Activated CD4-positive, alpha-beta T cell treated with anti-CD3 and anti-CD28 coated beads for 24 hours (primary cell): ENCODE data around the gene CCDC192.
"Not testable (repeated sequence)": the region's sequence is repeated elsewhere in the genome, so short reads cannot be mapped to it uniquely, and the experiment has no call there.

Source experiments
- DNase-seq, 2 donors: peaks; one replicate each; pipeline ENCODE4 v3.0.0-alpha.2; 2020; ENCODE audit warnings: low read depth in 2 of 2

The CCDC192 gene

GRCh38 chr5:127702926-127703561 lies at the start of gene CCDC192:
Gene CCDC192 (plus strand): TSS chr5:127703391. CDS start chr5:127703446, 55 bp downstream.
- DNase-seq = no peak

GRCh38 chr5:127656825-127657224 lies 46.4 kb upstream of the CCDC192 start:
- no peak for DNase-seq

- DNase-seq = no peak
These were observed 43.0 kb upstream of the CCDC192 start for GRCh38 chr5:127660047-127660733.

GRCh38 chr5:127664093-127664492 lies 39.1 kb upstream of the CCDC192 start:
- no peak for DNase-seq

- DNase-seq = no peak
These were observed 37.5 kb upstream of the CCDC192 start for GRCh38 chr5:127665641-127666040.

GRCh38 chr5:127666043-127666716 lies 37.0 kb upstream of the CCDC192 start:
- no peak for DNase-seq

GRCh38 chr5:127667926-127668325 lies 35.3 kb upstream of the CCDC192 start:
- no peak for DNase-seq

GRCh38 chr5:127671218-127671617 lies 32.0 kb upstream of the CCDC192 start:
- DNase-seq = no peak

- no peak for DNase-seq
These were observed 29.9 kb upstream of the CCDC192 start for GRCh38 chr5:127673117-127673800.

GRCh38 chr5:127676951-127677350 lies 26.2 kb upstream of the CCDC192 start:
- DNase-seq = not testable (repeated sequence)

GRCh38 chr5:127679691-127680330 lies 23.4 kb upstream of the CCDC192 start:
- DNase-seq = not testable (repeated sequence)

- DNase-seq = no peak
These were observed 22.6 kb upstream of the CCDC192 start for GRCh38 chr5:127680595-127680994.

GRCh38 chr5:127683008-127683407 lies 20.2 kb upstream of the CCDC192 start:
- DNase-seq = no peak

GRCh38 chr5:127684726-127685467 lies 18.3 kb upstream of the CCDC192 start:
- DNase-seq = no peak

GRCh38 chr5:127685662-127686061 lies 17.5 kb upstream of the CCDC192 start:
- no peak for DNase-seq

- DNase-seq = no peak
These were observed 16.8 kb upstream of the CCDC192 start for GRCh38 chr5:127686424-127686823.

GRCh38 chr5:127694518-127695171 lies 8.5 kb upstream of the CCDC192 start:
- DNase-seq = no peak

- DNase-seq = no peak
These were observed 7.8 kb upstream of the CCDC192 start for GRCh38 chr5:127695346-127695745.

GRCh38 chr5:127696683-127697082 lies 6.5 kb upstream of the CCDC192 start:
- no peak for DNase-seq

- DNase-seq = no peak
These were observed 5.1 kb upstream of the CCDC192 start for GRCh38 chr5:127697894-127698600.
